Effector memory CD4-positive, alpha-beta T cell (primary cell): ENCODE results near the gene FBXO30.

ENCODE experiments used
- DNase-seq, 3 donors: peaks; one replicate each; pipeline ENCODE4 v3.0.0-alpha.2; 2020
- H3K27ac ChIP-seq: 2 replicates; pipeline ENCODE4 v1.7.0; 2013; ENCODE audit warnings: mild to moderate bottlenecking, low read length, moderate library complexity; ENCODE audit not compliant: insufficient read depth, poor library complexity, severe bottlenecking
- H3K27me3 ChIP-seq: replicated peaks from 2 replicates; pipeline ENCODE4 v1.7.0; 2013; ENCODE audit warnings: mild to moderate bottlenecking, low read length; ENCODE audit not compliant: insufficient read depth, control insufficient read depth, poor library complexity, severe bottlenecking
- H3K36me3 ChIP-seq: 2 replicates; pipeline ENCODE4 v1.7.0; 2013; ENCODE audit warnings: mild to moderate bottlenecking, low read length, moderate library complexity; ENCODE audit not compliant: control insufficient read depth, insufficient read depth
- H3K4me1 ChIP-seq: 2 replicates; pipeline ENCODE4 v1.7.0; 2013; ENCODE audit warnings: low read length, mild to moderate bottlenecking; ENCODE audit not compliant: control insufficient read depth, insufficient read depth, poor library complexity, severe bottlenecking
- H3K4me3 ChIP-seq: 2 replicates; pipeline ENCODE4 v1.7.0; 2013; ENCODE audit warnings: low read length, low read depth, mild to moderate bottlenecking; ENCODE audit not compliant: insufficient read depth, poor library complexity, severe bottlenecking
- H3K9me3 ChIP-seq: 2 replicates; pipeline ENCODE4 v1.7.0; 2013; ENCODE audit warnings: mild to moderate bottlenecking, low read length, moderate library complexity; ENCODE audit not compliant: control insufficient read depth

FBXO30 gene

DNA sequence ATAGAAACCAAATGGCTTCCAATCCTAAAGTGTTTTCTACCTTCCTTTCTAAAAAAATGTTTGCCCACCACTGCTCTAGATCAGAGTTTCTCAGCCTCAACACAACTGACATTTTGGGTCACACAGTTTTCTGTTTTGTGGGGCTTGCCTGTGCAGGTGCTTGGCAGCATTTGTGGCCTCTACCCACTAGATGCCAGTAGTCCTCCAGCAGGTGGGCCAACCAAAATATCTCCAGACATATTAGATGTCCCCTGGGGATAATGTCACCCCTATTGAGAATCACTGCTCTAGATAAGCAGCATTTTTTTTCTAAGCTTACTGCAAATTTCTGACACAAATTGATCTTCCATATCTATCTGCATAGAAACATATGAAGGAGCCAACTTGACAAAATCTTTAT is 53.0 kb downstream of the FBXO30 start:
- H3K9me3 ChIP-seq = no peaks in the 10 kb centered on the region
- H3K27ac ChIP-seq = no peak overlapping the region
- no peaks in the 10 kb centered on the region for H3K4me1 ChIP-seq
- H3K27me3 ChIP-seq = no peaks in the 10 kb centered on the region
- no peaks in the 10 kb centered on the region for H3K36me3 ChIP-seq
- DNase-seq = no peak
- no peak overlapping the region for H3K4me3 ChIP-seq

DNA sequence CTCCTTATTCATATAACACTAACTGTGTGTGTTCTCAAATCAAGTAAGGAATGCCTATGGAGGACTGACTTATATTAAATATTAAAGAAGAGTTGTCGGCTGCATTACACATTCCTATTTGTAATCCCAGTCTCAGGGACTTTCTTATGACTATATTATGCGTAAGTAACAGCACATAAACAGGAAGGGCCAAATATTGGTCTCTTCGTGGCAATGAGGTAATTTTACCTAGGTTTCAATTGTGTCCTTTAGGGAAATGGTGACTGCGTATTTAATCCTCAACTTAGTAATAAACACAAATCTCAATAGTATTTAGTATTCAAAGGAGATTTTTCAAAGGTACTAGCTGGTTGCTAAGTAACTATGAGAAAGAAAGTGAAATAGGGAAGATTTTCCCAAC is 56.5 kb downstream of the FBXO30 start:
- H3K9me3 ChIP-seq = no peaks in the 10 kb centered on the region
- no peaks in the 10 kb centered on the region for H3K27me3 ChIP-seq
- no peaks in the 10 kb centered on the region for H3K4me1 ChIP-seq
- H3K4me3 ChIP-seq = no peak overlapping the region
- H3K27ac ChIP-seq = no peak overlapping the region
- H3K36me3 ChIP-seq = no peaks in the 10 kb centered on the region
- no peak for DNase-seq

DNA sequence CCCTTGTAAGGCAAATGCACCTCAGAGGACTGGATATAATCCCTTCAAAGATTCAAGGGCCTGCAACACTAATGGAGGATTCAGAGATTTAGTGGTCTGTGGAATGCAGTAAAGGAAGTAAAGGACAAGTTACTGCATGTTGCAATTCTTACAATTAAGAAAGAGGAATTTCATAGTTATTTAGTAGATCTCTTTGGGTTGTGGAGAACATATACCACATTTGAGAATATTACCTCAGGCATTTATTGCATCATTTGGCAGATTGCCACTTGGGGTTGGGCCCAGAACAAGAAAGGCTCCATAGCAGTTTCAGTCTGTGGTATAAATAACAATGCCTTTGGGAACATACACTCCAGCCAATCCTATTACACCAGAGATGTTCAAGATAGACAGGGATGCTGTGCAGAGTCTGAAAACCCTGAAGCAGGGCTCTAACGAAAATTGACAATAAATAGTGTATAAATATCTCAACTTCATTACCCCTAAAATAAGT is 58.4 kb downstream of the FBXO30 start:
- Histone ChIP-seq H3K27me3 (no peaks in the 10 kb centered on the region), H3K27ac (no peak overlapping the region), H3K4me1 (no peaks in the 10 kb centered on the region), H3K36me3 (no peaks in the 10 kb centered on the region), H3K9me3 (no peaks in the 10 kb centered on the region), H3K4me3 (no peak overlapping the region)
- no peak for DNase-seq

DNA sequence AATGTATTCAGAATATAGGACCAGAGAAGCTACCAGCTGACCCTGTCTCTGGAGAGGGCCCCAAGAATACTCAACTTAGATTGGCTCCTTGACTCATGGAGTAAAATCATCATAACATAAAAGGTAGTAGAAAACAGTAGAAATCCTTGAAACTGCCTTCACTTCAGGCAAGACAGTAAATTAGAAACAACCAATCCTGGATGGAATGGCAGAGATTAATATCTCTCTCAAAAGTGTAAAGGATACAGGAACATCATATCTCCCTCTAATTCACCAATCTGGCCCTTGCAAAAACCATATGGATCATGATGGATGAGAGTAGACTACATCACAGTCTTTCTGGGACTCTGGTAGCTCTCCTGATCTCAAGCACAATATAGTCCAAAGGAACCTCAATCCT is 58.9 kb downstream of the FBXO30 start:
- Histone ChIP-seq H3K4me1 (no peaks in the 10 kb centered on the region), H3K9me3 (no peaks in the 10 kb centered on the region), H3K27me3 (no peaks in the 10 kb centered on the region), H3K36me3 (no peaks in the 10 kb centered on the region), H3K27ac (no peak overlapping the region), H3K4me3 (no peak overlapping the region)
- no peak for DNase-seq

DNA sequence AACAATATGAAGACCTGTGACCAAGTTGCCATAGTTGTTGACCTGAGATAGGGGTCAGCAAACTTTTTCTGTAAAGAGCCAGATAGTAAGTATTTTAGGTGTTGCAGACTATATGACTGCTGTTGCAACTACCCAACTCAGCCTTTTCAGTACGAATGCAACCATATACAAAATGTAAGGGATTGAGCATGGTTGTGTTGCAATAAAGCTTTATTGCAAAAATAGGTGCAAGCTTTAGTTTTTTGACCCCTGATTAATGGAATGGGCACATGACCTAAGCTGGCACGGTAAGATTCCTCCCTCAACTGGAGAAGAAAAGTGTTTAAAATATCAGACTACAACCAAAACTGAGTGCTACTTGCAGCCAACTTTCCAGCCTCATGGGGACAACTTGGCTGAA is 62.0 kb downstream of the FBXO30 start:
- Histone ChIP-seq H3K27ac (no peak overlapping the region), H3K4me1 (no peaks in the 10 kb centered on the region), H3K27me3 (no peaks in the 10 kb centered on the region), H3K9me3 (no peaks in the 10 kb centered on the region), H3K36me3 (no peaks in the 10 kb centered on the region), H3K4me3 (no peak overlapping the region)
- no peak for DNase-seq

DNA sequence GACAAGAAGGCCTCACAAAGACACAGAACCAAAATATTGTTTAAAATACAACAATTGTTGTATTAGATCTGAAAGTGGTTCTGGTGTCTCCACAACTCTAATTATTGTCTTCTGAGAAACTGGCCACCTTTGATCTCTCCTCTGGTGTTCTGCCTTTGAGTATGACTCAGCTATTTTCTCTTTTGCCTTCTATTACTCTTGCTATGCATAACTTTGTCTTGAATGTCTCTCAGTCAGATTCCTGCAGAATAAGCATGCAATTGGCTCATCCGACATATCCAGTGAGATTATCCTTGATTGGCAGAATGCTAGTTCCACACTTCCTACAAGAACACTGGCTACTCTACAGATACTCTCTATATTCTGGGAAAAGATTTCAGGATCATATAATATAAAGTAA is 65.0 kb downstream of the FBXO30 start:
- Histone ChIP-seq H3K36me3 (no peaks in the 10 kb centered on the region), H3K27me3 (no peaks in the 10 kb centered on the region), H3K27ac (no peak overlapping the region), H3K4me1 (no peaks in the 10 kb centered on the region), H3K4me3 (no peak overlapping the region), H3K9me3 (no peaks in the 10 kb centered on the region)
- no peak for DNase-seq

DNA sequence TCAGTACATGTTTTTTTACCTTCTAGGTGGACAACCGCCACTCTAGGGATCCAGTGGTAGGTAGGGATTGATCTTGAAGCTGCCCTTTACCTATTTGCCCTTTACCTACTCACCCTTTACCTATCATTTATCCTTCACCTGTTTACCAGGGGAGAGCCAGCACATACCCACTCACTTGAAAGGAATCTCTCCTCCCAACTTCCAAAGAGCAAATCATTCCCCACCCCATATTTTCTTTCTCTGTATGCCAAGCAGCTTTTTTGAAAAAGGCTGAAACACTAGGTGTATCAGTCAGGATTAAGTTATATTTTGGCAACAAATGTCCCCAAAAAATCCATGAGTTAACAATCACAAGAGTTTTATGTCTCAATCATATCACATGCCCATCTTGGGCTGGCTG is 68.7 kb downstream of the FBXO30 start:
- H3K27ac ChIP-seq = no peak overlapping the region
- no peak for DNase-seq
- H3K4me3 ChIP-seq = no peak overlapping the region
- H3K27me3 ChIP-seq = no peaks in the 10 kb centered on the region
- H3K36me3 ChIP-seq = no peaks in the 10 kb centered on the region
- H3K4me1 ChIP-seq = no peaks in the 10 kb centered on the region
- no peaks in the 10 kb centered on the region for H3K9me3 ChIP-seq

DNA sequence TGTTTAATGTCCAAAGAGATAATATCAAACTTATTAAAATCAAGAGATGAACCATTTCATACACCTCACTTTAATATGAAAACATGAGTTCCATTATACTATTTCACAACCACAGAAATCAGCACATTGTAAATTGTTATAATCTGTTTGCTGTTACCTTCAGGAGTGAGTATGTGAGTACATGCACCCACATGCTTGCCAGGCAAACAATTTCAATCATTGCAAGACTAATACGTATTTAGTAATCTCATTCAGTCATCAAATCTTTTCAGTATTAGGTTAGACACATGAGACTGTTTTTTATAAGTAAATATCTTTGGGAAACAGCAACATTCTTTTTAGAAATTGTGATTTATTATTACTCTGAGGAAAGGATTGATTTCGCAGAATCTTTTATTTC is 70.0 kb downstream of the FBXO30 start:
- Histone ChIP-seq H3K4me1 (no peaks in the 10 kb centered on the region), H3K27me3 (no peaks in the 10 kb centered on the region), H3K9me3 (no peaks in the 10 kb centered on the region), H3K4me3 (no peak overlapping the region), H3K36me3 (no peaks in the 10 kb centered on the region), H3K27ac (no peak overlapping the region)
- no peak for DNase-seq
